Adrenal gland (tissue), 5 donors: Measurements from ENCODE around the gene UCMA.

Experiments
- POLR2A ChIP-seq, 2 donors: fragments of 450-650 bp; IDR thresholded peaks; one replicate each; pipeline ENCODE4 v1.6.1; 2017; ENCODE audit warnings: antibody characterized with exemption in 2 of 2, mild to moderate bottlenecking in 2 of 2, moderate library complexity in 1 of 2
- TF ChIP-seq, protein P1 (sequence below), 6 experiments: fragments of 450-650 bp in 4 of 6; fragments of 200-600 bp in 2 of 6; sonication (generic) in 1 of 6; IDR thresholded peaks; 1 replicate in 5 of 6; 2 replicates in 1 of 6; pipeline versions ENCODE4 v1.5.1 to v1.8.0; 2016 to 2021; ENCODE audit warnings: antibody characterized with exemption in 6 of 6, mild to moderate bottlenecking in 2 of 6, moderate library complexity in 1 of 6
- donor health status: DM: no; HTN: no; CAD: no.

DNA sequence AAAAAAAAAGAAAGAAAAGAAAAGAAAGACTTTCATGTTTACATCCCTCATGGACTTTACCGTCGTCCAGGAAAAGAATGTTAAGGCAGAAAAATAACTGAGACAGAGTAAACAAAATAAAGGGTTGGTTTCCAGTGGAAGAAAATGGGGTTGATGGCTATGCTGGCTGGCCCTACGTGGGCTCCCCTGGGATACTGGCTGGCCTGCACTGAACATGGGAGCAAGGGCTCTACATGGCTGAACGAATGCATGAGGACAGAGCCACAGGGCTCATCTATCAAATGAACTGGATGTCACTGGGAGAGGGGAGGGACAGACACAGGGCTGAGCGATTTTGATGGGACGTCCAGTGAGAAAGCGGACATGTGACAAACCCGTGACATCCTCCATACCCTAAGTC, 2.5 kb upstream of the UCMA start:
- TF ChIP-seq, protein P1, sequence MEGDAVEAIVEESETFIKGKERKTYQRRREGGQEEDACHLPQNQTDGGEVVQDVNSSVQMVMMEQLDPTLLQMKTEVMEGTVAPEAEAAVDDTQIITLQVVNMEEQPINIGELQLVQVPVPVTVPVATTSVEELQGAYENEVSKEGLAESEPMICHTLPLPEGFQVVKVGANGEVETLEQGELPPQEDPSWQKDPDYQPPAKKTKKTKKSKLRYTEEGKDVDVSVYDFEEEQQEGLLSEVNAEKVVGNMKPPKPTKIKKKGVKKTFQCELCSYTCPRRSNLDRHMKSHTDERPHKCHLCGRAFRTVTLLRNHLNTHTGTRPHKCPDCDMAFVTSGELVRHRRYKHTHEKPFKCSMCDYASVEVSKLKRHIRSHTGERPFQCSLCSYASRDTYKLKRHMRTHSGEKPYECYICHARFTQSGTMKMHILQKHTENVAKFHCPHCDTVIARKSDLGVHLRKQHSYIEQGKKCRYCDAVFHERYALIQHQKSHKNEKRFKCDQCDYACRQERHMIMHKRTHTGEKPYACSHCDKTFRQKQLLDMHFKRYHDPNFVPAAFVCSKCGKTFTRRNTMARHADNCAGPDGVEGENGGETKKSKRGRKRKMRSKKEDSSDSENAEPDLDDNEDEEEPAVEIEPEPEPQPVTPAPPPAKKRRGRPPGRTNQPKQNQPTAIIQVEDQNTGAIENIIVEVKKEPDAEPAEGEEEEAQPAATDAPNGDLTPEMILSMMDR (IDR thresholded peaks at IDR 0.05), result no peak
- no peak for TF ChIP-seq POLR2A (IDR thresholded peaks at IDR 0.05)
